NB4 (cell line): Measurements from ENCODE around the gene DDX54.

Experiments used
- DNase-seq: peaks from one replicate; pipeline ENCODE4 v3.0.0; 2010; ENCODE audit warnings: low read depth
- H3K4me3 ChIP-seq: one replicate; pipeline ENCODE4 v1.5.1; 2011; ENCODE audit warnings: mild to moderate bottlenecking, low read depth, low read length, moderate library complexity
- CTCF ChIP-seq: IDR thresholded peaks from one replicate; pipeline ENCODE4 v1.5.1; 2012; ENCODE audit warnings: low read depth, low read length
- MAX ChIP-seq: IDR thresholded peaks from 2 replicates; pipeline ENCODE4 v1.6.1; 2011; ENCODE audit warnings: low read depth, low read length
- MYC ChIP-seq: IDR thresholded peaks from 2 replicates; pipeline ENCODE4 v1.6.1; 2011; ENCODE audit warnings: low read depth, low read length
- POLR2A ChIP-seq: IDR thresholded peaks from 2 replicates; pipeline ENCODE4 v1.6.1; 2011; ENCODE audit warnings: mild to moderate bottlenecking; ENCODE audit not compliant: insufficient read length; ENCODE audit errors: extremely low read depth

Gene DDX54

GRCh38 chr12:113197518-113198077, 12.3 kb upstream of the DDX54 start:
- TF ChIP-seq CTCF (no peak), MYC (no peak), POLR2A (no peak), MAX (no peak)

GRCh38 chr12:113196990-113197389, 11.7 kb upstream of the DDX54 start:
- DNase-seq: peak; percentile 91
- H3K4me3 ChIP-seq: no peak overlapping the region
- no peak for TF ChIP-seq MYC
- peak; percentile 92 for TF ChIP-seq CTCF

More at GRCh38 chr12:113197518-113198077, 12.3 kb upstream of the DDX54 start:
- DNase-seq: no peak
- no peak overlapping the region for H3K4me3 ChIP-seq

- TF ChIP-seq POLR2A: no peak
- no peak for DNase-seq
Observed at GRCh38 chr12:113196582-113196981, 11.3 kb upstream of the DDX54 start.

GRCh38 chr12:113195598-113195997, 10.3 kb upstream of the DDX54 start:
- H3K4me3 ChIP-seq: no peak overlapping the region
- DNase-seq: no peak
- TF ChIP-seq POLR2A (no peak), MYC (no peak), CTCF (no peak), MAX (no peak)

More at GRCh38 chr12:113196582-113196981, 11.3 kb upstream of the DDX54 start:
- H3K4me3 ChIP-seq: no peak overlapping the region

GRCh38 chr12:113194971-113195391, 9.7 kb upstream of the DDX54 start:
- no peak overlapping the region for H3K4me3 ChIP-seq
- TF ChIP-seq CTCF (no peak), MYC (no peak), MAX (no peak), POLR2A (no peak)
- DNase-seq: no peak

GRCh38 chr12:113191227-113191626, 5.9 kb upstream of the DDX54 start:
- no peak overlapping the region for H3K4me3 ChIP-seq
- DNase-seq: no peak
- no peak for TF ChIP-seq POLR2A
- no peak for TF ChIP-seq CTCF
- TF ChIP-seq MYC: no peak
- no peak for TF ChIP-seq MAX
